ENCODE results near the gene KCNK10. TPM values are rescaled to one million over a fixed set of nuclear protein-coding genes. Genes with fewer than 3 reads are reported as not detected.

The KCNK10 gene
- total RNA-seq, 1 donor = under 0.01 TPM

DNA sequence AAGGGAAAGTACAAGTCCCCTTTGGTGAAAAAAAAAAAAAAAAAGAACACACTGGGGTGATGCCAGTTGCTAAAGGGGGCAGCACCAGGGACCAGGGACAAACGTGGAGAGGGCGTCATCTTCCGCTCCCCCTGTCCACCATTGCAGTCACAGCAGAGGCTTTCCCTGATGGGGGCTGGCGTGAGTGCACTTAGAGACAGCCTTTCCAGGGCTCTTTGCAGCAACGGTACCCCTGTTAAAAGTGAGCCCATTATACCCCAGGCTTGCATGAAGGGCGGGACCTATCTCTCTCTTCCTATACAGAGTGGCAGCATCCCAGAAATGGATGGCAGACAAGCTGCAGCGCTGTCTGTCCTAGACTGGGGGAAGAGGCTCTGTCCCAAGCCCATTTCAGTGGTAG, 155.0 kb downstream of the KCNK10 start:
- Histone ChIP-seq H3K4me2 (ENCODE audit: insufficient read depth, low read length) (no peak overlapping the region), H3K27me3 (ENCODE audit: insufficient read depth, low read length) (no peaks in the 10 kb centered on the region), H3K79me2 (ENCODE audit: insufficient read depth, low read length) (no peaks in the 10 kb centered on the region), H3K36me3 (ENCODE audit: insufficient read depth, low read length) (no peaks in the 10 kb centered on the region), H4K20me1 (ENCODE audit: insufficient read depth, low read length) (no peaks in the 10 kb centered on the region), H3K27ac (ENCODE audit: low read depth, low read length) (no peak overlapping the region), H3K9me3 (ENCODE audit: low read depth, low read length) (no peaks in the 10 kb centered on the region), H3K4me1 (ENCODE audit: insufficient read depth, low read length) (no peaks in the 10 kb centered on the region), H3K4me3 (ENCODE audit: insufficient read depth, low read length) (no peak overlapping the region), H2AFZ (ENCODE audit: low read length) (no peak overlapping the region)
- DNase-seq (ENCODE audit: insufficient read length, low spot score, missing footprints) = no peak
- TF ChIP-seq, protein P1, sequence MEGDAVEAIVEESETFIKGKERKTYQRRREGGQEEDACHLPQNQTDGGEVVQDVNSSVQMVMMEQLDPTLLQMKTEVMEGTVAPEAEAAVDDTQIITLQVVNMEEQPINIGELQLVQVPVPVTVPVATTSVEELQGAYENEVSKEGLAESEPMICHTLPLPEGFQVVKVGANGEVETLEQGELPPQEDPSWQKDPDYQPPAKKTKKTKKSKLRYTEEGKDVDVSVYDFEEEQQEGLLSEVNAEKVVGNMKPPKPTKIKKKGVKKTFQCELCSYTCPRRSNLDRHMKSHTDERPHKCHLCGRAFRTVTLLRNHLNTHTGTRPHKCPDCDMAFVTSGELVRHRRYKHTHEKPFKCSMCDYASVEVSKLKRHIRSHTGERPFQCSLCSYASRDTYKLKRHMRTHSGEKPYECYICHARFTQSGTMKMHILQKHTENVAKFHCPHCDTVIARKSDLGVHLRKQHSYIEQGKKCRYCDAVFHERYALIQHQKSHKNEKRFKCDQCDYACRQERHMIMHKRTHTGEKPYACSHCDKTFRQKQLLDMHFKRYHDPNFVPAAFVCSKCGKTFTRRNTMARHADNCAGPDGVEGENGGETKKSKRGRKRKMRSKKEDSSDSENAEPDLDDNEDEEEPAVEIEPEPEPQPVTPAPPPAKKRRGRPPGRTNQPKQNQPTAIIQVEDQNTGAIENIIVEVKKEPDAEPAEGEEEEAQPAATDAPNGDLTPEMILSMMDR (IDR thresholded peaks at IDR 0.05; ENCODE audit: extremely low read depth, low read depth, low read length) = no peak

DNA sequence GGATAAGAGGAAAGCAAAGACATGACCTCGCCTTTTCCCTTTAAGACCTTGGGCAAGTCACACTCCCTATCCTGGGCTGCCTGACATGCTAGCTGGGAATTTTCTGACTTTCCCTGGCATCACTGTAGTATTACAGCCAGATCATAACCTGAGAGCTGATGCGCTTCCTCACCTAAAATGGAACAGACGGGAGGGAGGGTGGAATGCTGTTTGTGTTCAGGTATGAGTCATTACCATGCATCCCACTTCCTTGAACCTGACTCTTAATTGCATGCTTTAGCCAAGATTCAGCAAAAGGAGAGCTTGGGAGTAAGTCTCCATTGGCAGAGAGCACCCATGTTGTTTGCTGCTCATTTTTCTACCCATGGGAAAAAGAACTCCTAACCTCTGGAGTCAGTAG, 156.5 kb downstream of the KCNK10 start:
- Histone ChIP-seq H2AFZ (ENCODE audit: low read length) (no peak overlapping the region), H4K20me1 (ENCODE audit: insufficient read depth, low read length) (no peaks in the 10 kb centered on the region), H3K36me3 (ENCODE audit: insufficient read depth, low read length) (no peaks in the 10 kb centered on the region), H3K4me3 (ENCODE audit: insufficient read depth, low read length) (no peak overlapping the region), H3K79me2 (ENCODE audit: insufficient read depth, low read length) (no peaks in the 10 kb centered on the region), H3K4me2 (ENCODE audit: insufficient read depth, low read length) (no peak overlapping the region), H3K27ac (ENCODE audit: low read depth, low read length) (no peak overlapping the region), H3K4me1 (ENCODE audit: insufficient read depth, low read length) (no peaks in the 10 kb centered on the region), H3K27me3 (ENCODE audit: insufficient read depth, low read length) (no peaks in the 10 kb centered on the region), H3K9me3 (ENCODE audit: low read depth, low read length) (no peaks in the 10 kb centered on the region)
- no peak for DNase-seq (ENCODE audit: insufficient read length, low spot score, missing footprints)
- TF ChIP-seq, protein P1 (IDR thresholded peaks at IDR 0.05; ENCODE audit: extremely low read depth, low read depth, low read length) = no peak

DNA sequence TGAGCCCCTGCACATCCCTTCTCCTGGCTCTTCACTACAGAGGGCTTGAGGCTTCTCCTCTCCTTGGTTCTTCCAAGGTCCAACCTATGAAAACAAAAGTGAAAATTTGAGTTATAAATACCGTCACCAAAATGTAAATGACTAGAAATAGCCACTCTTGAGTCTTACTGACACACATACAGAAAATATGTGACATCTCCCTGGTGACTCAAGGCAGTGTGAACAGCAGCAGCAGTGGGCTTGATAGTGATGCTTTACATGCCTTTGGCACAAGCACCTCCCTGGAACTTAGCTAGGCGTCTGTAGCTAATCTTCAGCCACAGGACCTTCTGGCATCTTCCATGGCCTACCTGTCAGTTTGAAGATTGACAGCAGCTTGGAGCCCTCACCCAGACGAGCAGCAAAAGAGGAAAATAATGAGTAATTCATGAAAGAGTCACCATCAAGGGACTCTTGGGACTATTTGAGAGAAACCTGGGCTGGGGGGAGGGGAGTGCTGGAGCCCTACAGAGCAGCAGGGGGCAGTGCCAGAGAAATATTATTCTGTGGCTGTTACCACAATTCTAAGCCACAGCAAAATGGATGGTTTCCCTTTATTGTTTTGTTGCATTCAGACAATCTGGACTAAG, 158.0 kb downstream of the KCNK10 start:
- Histone ChIP-seq H3K27me3 (ENCODE audit: insufficient read depth, low read length) (no peaks in the 10 kb centered on the region), H3K4me1 (ENCODE audit: insufficient read depth, low read length) (no peaks in the 10 kb centered on the region), H3K9me3 (ENCODE audit: low read depth, low read length) (no peaks in the 10 kb centered on the region), H3K27ac (ENCODE audit: low read depth, low read length) (no peak overlapping the region), H3K4me2 (ENCODE audit: insufficient read depth, low read length) (no peak overlapping the region), H3K79me2 (ENCODE audit: insufficient read depth, low read length) (no peaks in the 10 kb centered on the region), H3K4me3 (ENCODE audit: insufficient read depth, low read length) (no peak overlapping the region), H2AFZ (ENCODE audit: low read length) (no peak overlapping the region), H4K20me1 (ENCODE audit: insufficient read depth, low read length) (no peaks in the 10 kb centered on the region), H3K36me3 (ENCODE audit: insufficient read depth, low read length) (no peaks in the 10 kb centered on the region)
- DNase-seq (ENCODE audit: insufficient read length, low spot score, missing footprints) = no peak
- TF ChIP-seq, protein P1 (IDR thresholded peaks at IDR 0.05; ENCODE audit: extremely low read depth, low read depth, low read length) = no peak

DNA sequence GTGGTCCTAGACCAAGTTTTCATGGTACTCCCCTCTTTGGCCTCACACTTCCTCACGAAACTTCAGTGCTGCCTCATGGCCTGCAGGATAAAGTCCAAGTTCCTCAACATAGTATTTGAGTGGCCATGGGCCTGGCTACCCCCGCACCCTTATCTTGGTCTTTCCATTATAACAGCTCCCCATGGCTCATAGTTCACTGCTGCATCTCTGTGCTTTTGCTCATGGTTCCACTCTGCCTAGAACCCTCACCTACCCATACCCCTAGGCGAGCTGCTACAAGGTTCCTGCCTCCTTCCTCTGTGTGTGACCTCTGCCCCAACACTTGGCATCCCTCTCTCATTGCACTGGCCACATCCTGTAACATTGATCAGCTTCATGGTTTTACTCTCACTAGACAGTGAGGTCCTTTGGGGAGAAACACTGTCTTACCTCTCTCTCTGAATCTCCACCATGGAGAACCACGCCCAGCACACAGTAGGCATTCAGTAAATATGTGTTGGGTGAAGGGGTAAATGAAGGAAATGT, 159.3 kb downstream of the KCNK10 start:
- Histone ChIP-seq H3K9me3 (ENCODE audit: low read depth, low read length) (no peaks in the 10 kb centered on the region), H4K20me1 (ENCODE audit: insufficient read depth, low read length) (no peaks in the 10 kb centered on the region), H3K27me3 (ENCODE audit: insufficient read depth, low read length) (no peaks in the 10 kb centered on the region), H3K79me2 (ENCODE audit: insufficient read depth, low read length) (no peaks in the 10 kb centered on the region), H3K4me3 (ENCODE audit: insufficient read depth, low read length) (no peak overlapping the region), H3K4me1 (ENCODE audit: insufficient read depth, low read length) (no peaks in the 10 kb centered on the region), H3K4me2 (ENCODE audit: insufficient read depth, low read length) (no peak overlapping the region), H3K27ac (ENCODE audit: low read depth, low read length) (no peak overlapping the region), H2AFZ (ENCODE audit: low read length) (no peak overlapping the region), H3K36me3 (ENCODE audit: insufficient read depth, low read length) (no peaks in the 10 kb centered on the region)
- TF ChIP-seq, protein P1 (IDR thresholded peaks at IDR 0.05; ENCODE audit: extremely low read depth, low read depth, low read length) = no peak
- DNase-seq (ENCODE audit: insufficient read length, low spot score, missing footprints) = no peak
